Endothelial cell of umbilical vein (primary cell): Measurements from ENCODE around the gene REM2.

ENCODE experiments used
- EZH2 ChIP-seq: IDR thresholded peaks from 2 replicates; pipeline ENCODE4 v1.6.1; 2012; ENCODE audit warnings: borderline replicate concordance, low read depth, mild to moderate bottlenecking, moderate library complexity, low read length, inconsistent platforms; ENCODE audit not compliant: severe bottlenecking
- FOS ChIP-seq: IDR thresholded peaks from 2 replicates; pipeline ENCODE4 v1.6.1; 2011; ENCODE audit warnings: mild to moderate bottlenecking, low read length, moderate library complexity, borderline replicate concordance; ENCODE audit not compliant: insufficient read depth
- GATA2 ChIP-seq: IDR thresholded peaks from 2 replicates; pipeline ENCODE4 v1.7.0; 2011; ENCODE audit warnings: low read depth, mild to moderate bottlenecking, moderate library complexity, mixed read lengths, low read length; ENCODE audit not compliant: insufficient read length, insufficient read depth
- JUN ChIP-seq: IDR thresholded peaks from 2 replicates; pipeline ENCODE4 v1.6.1; 2011; ENCODE audit warnings: borderline replicate concordance, low read depth; ENCODE audit not compliant: insufficient read length, insufficient read depth
- MYC ChIP-seq: IDR thresholded peaks from one replicate; pipeline ENCODE4 v1.6.1; 2011; ENCODE audit warnings: mild to moderate bottlenecking, low read depth, low read length
- POLR2A ChIP-seq: IDR thresholded peaks from 2 replicates; pipeline ENCODE4 v1.6.1; 2012; ENCODE audit warnings: low read depth, mild to moderate bottlenecking, control low read depth, low read length
- POLR2AphosphoS5 ChIP-seq: IDR thresholded peaks from 2 replicates; pipeline ENCODE4 v1.6.1; 2012; ENCODE audit warnings: low read depth, mild to moderate bottlenecking, control low read depth, low read length, moderate library complexity; ENCODE audit not compliant: insufficient read depth
- TF ChIP-seq, protein P1 (sequence below), 2 donors: IDR thresholded peaks; 1 replicate in 1 of 2; 2 replicates in 1 of 2; pipeline ENCODE4 v1.5.1; 2011; ENCODE audit warnings: low read length in 2 of 2, mild to moderate bottlenecking in 2 of 2, moderate library complexity in 2 of 2, control low read depth in 1 of 2, inconsistent platforms in 1 of 2, low read depth in 1 of 2; ENCODE audit not compliant: insufficient read depth in 1 of 2; ENCODE audit errors: extremely low read depth in 1 of 2
- TF ChIP-seq, protein P2 (sequence below): IDR thresholded peaks from 2 replicates; pipeline ENCODE4 v1.6.1; 2011; ENCODE audit not compliant: insufficient read depth, insufficient read length

DNA sequence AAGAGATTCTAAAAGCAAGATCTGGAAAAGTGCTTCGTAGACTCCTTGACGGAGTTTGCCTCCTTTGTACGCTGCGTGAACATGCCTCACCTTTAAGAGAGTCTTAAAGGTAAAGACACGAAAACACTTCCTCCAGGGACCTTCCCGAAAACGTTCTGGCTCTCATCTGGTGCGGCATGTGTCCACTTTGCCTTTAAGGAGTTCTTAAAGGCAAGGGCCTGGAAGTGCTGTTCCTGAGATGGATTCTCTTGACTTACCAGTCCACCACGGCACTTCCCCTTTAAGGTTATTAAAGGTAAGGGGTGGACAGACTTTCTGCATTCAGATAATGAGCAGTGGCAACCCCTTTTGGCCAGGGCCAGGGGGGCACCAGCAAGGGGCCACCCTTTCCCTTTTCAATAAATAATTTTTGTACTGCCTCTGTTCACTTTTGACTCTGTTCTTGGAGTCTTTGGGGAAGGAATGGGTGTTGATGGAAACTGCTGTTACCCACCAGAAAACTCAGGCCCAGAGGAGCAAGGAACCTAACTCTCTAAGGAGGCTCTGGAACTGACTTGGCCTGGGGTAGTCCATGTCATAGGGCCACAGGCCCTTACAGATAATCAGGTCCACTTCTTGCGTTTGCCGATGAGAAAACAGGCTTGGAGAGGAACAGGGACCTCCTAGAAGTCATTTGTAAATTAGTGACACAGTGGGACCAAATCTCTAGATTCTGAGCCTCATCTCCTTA is 4.4 kb downstream of the REM2 start:
- TF ChIP-seq, protein P1, sequence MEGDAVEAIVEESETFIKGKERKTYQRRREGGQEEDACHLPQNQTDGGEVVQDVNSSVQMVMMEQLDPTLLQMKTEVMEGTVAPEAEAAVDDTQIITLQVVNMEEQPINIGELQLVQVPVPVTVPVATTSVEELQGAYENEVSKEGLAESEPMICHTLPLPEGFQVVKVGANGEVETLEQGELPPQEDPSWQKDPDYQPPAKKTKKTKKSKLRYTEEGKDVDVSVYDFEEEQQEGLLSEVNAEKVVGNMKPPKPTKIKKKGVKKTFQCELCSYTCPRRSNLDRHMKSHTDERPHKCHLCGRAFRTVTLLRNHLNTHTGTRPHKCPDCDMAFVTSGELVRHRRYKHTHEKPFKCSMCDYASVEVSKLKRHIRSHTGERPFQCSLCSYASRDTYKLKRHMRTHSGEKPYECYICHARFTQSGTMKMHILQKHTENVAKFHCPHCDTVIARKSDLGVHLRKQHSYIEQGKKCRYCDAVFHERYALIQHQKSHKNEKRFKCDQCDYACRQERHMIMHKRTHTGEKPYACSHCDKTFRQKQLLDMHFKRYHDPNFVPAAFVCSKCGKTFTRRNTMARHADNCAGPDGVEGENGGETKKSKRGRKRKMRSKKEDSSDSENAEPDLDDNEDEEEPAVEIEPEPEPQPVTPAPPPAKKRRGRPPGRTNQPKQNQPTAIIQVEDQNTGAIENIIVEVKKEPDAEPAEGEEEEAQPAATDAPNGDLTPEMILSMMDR (IDR thresholded peaks at IDR 0.05; ENCODE audit: extremely low read depth in 1 of 2, insufficient read depth in 1 of 2, low read depth in 1 of 2, low read length in 2 of 2), result no peak
- no peak for TF ChIP-seq EZH2
- no peak for TF ChIP-seq POLR2A
- TF ChIP-seq, protein P2, sequence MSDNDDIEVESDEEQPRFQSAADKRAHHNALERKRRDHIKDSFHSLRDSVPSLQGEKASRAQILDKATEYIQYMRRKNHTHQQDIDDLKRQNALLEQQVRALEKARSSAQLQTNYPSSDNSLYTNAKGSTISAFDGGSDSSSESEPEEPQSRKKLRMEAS, result no peak
- TF ChIP-seq POLR2AphosphoS5, result no peak
- TF ChIP-seq JUN, result no peak
- no peak for TF ChIP-seq MYC
- no peak for TF ChIP-seq GATA2
- no peak for TF ChIP-seq FOS
